Bronchial epithelial cell (primary cell): Measurements from ENCODE around the gene ODAD4. TPM values are rescaled to one million over a fixed set of nuclear protein-coding genes. Genes with fewer than 3 reads are reported as not detected.

Source experiments
- DNase-seq: peaks from one replicate; pipeline ENCODE4 v3.0.0-alpha.2; 2010; ENCODE audit warnings: low read depth
- FAIRE-seq: peaks from 2 replicates; lab custom pipeline; 2011; peaks lifted over from hg19 to GRCh38; lab: Jason Lieb, UNC
- H3K27me3 ChIP-seq: 2 replicates; pipeline ENCODE4 v1.5.1; 2011; ENCODE audit warnings: low read length; ENCODE audit not compliant: control insufficient read depth, insufficient read depth
- H3K36me3 ChIP-seq: 2 replicates; pipeline ENCODE4 v1.5.1; 2011; ENCODE audit warnings: low read length; ENCODE audit not compliant: control insufficient read depth, insufficient read depth
- H3K4me3 ChIP-seq: 2 replicates; pipeline ENCODE4 v1.5.1; 2011; ENCODE audit warnings: mild to moderate bottlenecking, low read depth, low read length, control low read depth
- total RNA-seq: library from RNA; depleted of rRNA; stranded (reverse); fragments of >200 nt; gene quantifications from 2 replicates; pipeline ENCODE4 v1.2.1, GENCODE V29; 2014
- TF ChIP-seq, protein P1 (sequence below): IDR thresholded peaks from 2 replicates; pipeline ENCODE4 v1.5.1; 2011; ENCODE audit warnings: mild to moderate bottlenecking, moderate library complexity, low read length, control low read depth, inconsistent platforms; ENCODE audit not compliant: insufficient read depth, severe bottlenecking

ODAD4 gene
- total RNA-seq, 1 donor from 2014 or later, result 0.26 TPM

DNA sequence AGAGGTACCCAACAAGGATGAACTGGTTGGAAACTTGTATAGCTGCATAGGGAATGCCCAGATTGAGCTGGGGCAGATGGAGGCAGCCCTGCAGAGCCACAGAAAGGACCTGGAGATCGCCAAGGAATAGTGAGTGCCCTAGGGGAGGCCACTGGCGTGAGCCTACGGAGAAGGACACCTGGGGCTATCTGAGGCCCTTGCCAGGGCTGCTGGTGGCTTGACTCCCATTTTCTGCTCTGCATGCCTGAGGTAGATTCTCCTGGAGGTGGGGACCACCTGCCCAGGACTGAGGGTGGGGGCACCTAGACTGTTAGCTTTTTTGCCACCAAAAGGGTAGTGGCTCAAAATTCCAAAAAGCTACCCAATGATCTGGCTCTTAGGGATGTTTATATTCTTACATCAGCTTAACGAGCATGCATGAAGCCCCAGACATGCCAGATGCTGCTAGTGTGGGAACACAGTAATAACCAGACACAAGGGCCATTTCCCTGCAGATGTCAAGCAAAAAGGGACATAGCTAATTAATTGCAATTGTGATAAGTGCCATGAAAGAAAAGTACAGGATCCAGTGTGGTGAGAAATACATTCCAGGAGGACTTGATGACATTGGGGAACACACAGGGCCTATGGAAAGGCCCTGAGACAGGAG, 8.8 kb downstream of the ODAD4 start:
- DNase-seq (no peak), FAIRE-seq (peak; percentile 43)
- Histone ChIP-seq H3K27me3 (no peaks in the 10 kb centered on the region), H3K36me3 (no peaks in the 10 kb centered on the region), H3K4me3 (no peak overlapping the region)
- TF ChIP-seq, protein P1, sequence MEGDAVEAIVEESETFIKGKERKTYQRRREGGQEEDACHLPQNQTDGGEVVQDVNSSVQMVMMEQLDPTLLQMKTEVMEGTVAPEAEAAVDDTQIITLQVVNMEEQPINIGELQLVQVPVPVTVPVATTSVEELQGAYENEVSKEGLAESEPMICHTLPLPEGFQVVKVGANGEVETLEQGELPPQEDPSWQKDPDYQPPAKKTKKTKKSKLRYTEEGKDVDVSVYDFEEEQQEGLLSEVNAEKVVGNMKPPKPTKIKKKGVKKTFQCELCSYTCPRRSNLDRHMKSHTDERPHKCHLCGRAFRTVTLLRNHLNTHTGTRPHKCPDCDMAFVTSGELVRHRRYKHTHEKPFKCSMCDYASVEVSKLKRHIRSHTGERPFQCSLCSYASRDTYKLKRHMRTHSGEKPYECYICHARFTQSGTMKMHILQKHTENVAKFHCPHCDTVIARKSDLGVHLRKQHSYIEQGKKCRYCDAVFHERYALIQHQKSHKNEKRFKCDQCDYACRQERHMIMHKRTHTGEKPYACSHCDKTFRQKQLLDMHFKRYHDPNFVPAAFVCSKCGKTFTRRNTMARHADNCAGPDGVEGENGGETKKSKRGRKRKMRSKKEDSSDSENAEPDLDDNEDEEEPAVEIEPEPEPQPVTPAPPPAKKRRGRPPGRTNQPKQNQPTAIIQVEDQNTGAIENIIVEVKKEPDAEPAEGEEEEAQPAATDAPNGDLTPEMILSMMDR, result no peak

DNA sequence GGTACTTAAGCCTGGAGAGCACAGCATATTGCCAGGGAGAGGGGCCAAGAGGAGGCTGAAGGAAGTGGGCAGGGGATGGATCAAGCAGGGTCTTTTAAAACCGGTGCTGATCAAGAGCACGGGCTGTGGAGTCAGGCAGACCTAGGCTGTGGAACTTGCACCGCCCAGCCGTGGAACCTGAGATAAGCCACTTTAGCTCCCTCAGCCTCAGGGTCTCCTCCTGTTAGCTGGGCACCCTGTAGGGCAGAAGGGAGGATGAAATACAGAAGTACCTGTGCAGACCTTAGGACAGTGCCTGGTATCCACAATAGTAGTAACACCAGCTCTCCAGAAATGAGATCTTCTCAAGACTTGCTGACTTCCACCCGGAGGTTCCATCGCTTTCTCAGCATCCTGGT, 9.3 kb downstream of the ODAD4 start:
- no peak for DNase-seq
- H3K36me3 ChIP-seq, result no peaks in the 10 kb centered on the region
- H3K4me3 ChIP-seq, result no peak overlapping the region
- H3K27me3 ChIP-seq, result no peaks in the 10 kb centered on the region
- TF ChIP-seq, protein P1, result no peak
- FAIRE-seq, result no peak

DNA sequence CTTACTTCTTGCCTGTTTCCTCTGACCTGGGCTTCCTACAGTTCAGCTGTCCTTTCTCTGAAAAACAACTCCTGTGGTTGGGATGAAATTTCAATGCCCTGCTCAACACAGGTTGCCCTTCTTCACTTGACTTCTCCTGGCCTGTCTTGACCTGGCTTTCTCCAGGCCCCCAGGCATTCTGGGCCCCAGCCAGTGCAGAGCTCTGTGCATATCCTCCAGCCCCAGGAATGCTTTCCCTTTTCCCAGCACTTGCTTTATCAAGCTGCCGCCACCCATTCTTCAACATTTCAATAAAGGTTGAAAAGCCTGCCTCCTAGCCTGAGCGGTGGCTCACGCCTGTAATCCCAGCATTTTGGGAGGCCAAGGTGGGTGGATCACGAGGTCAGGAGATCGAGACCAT, 10.8 kb downstream of the ODAD4 start:
- no peaks in the 10 kb centered on the region for H3K27me3 ChIP-seq
- no peak for DNase-seq
- H3K36me3 ChIP-seq, result no peaks in the 10 kb centered on the region
- TF ChIP-seq, protein P1, result no peak
- no peak for FAIRE-seq
- H3K4me3 ChIP-seq, result no peak overlapping the region

DNA sequence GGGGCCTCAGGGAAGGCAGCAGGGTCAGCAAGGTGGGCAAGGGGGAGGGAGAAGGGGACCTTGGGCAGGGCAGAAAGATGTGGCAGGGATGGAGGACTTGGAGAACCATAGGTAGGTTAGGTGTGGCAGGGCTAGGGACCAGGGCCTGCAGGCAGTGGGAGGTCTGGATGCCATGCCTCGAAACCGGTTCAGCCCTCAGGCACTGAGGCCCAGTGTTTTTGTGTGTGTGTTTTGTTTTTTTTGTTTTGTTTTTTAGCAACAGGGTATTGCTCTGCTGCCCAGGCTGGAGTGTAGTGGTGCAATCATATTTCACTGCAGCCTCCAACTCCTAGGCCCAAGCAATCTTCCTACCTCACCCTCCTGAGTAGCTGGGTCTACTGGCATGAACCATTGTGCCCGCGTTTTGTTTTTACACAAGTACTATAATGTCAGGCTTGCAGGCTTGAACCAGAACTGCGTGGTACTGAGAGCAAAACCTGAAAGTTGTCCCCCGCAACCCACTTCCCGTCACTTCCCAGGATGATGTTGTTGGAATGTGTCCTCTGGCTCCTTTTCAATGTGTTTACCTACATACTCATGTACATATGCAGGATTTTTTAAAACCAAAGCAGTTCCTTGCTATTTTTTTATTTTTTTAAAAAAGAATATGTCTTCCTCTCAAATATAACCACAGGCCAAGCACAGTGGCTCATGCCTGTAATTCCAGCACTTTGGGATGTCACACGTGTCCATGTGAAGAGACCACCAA, 12.4 kb downstream of the ODAD4 start:
- TF ChIP-seq, protein P1, result no peak
- Histone ChIP-seq H3K4me3 (no peak overlapping the region), H3K27me3 (no peaks in the 10 kb centered on the region), H3K36me3 (no peaks in the 10 kb centered on the region)
- DNase-seq, result no peak
- FAIRE-seq, result no peak

DNA sequence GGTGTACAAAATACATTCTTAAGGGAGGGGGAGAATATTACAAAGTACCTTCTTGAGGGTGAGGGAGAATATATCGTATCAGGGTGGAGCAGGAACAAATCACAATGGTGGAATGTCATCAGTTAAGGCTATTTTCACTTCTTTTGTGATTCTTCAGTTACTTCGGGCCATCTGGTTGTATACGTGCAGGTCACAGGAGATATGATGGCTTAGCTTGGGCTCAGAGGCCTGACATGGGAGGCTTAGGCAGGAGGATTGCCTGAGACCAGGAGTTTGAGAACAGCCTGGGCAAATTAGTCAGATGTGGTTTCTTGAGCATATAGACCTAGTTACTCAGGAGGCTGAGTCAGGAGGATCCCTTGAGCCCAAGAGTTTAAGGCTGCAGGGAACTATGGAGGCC, 13.1 kb downstream of the ODAD4 start:
- Histone ChIP-seq H3K36me3 (no peaks in the 10 kb centered on the region), H3K4me3 (no peak overlapping the region), H3K27me3 (no peaks in the 10 kb centered on the region)
- TF ChIP-seq, protein P1, result no peak
- no peak for DNase-seq
- no peak for FAIRE-seq

DNA sequence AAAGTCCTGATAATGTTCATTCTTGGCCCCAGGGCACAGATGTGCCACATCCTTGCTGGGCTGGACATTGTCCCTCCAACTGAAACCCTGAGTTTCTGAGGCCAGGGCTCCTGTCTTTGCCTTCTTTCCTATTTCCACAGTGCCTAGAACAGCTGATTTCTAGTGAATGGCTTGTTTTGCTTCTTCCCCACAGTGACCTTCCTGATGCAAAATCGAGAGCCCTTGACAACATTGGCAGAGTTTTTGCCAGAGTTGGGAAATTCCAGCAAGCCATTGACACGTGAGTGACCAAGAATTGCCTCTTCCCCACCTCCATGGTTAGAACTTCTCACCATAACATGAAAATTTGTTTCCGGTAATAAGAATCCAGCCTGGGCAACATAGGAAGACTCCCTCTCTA, 14.5 kb downstream of the ODAD4 start:
- Histone ChIP-seq H3K27me3 (no peaks in the 10 kb centered on the region), H3K36me3 (no peaks in the 10 kb centered on the region), H3K4me3 (no peak overlapping the region)
- TF ChIP-seq, protein P1, result no peak
- DNase-seq, result no peak
- FAIRE-seq, result no peak
